GM12874 (cell line): Measurements from ENCODE around the gene COPE.

ENCODE experiments used
- TF ChIP-seq, protein P1 (sequence below): IDR thresholded peaks from 2 replicates; pipeline ENCODE4 v1.5.1; 2011; ENCODE audit warnings: low read depth, mild to moderate bottlenecking, control low read depth, low read length, moderate library complexity; ENCODE audit not compliant: insufficient read depth

COPE gene

DNA sequence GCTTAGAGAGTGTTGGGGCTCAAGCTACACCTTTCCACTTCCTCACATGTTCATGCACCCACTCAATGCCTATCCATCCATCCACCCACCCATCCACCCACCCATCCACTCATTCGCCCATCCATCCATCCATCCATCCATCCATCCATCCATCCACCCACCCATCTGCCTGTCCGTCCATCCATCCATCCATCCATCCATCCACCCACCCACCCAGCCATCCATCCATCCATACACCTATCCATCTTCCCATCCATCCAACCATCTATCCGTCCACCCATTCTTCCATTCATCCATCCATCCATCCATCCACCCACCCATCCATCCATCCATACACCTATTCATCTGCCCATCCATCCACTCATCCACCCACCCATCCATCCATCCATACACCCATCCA is 34.9 kb upstream of the COPE start:
- TF ChIP-seq, protein P1, sequence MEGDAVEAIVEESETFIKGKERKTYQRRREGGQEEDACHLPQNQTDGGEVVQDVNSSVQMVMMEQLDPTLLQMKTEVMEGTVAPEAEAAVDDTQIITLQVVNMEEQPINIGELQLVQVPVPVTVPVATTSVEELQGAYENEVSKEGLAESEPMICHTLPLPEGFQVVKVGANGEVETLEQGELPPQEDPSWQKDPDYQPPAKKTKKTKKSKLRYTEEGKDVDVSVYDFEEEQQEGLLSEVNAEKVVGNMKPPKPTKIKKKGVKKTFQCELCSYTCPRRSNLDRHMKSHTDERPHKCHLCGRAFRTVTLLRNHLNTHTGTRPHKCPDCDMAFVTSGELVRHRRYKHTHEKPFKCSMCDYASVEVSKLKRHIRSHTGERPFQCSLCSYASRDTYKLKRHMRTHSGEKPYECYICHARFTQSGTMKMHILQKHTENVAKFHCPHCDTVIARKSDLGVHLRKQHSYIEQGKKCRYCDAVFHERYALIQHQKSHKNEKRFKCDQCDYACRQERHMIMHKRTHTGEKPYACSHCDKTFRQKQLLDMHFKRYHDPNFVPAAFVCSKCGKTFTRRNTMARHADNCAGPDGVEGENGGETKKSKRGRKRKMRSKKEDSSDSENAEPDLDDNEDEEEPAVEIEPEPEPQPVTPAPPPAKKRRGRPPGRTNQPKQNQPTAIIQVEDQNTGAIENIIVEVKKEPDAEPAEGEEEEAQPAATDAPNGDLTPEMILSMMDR = no peak

DNA sequence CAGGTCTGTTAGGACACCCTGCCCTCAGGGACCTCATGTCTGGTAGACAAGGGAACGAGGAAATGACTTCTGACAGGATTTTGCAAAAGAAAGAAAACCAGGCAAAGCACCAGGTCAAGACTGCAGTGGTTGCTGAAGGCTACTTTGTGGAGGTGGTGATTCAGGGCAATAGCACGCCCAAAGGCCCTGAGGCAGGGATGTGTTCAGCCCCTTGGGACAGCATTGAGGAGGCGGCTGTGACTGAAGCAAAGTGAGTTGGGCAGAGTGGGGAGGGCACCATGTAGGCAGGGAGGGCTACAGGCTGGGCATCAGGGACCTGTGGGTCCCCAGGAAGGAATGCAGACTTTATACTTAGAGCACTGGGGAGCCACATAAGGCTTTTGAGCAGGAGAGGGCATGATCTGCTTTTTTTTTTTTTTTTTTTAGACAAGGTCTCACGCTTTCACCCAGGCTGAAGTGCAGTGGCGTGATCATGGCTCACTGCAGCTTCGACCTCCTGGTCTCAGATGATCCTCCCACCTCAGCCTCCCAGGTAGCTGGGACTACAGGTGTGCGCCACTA is 32.6 kb upstream of the COPE start:
- TF ChIP-seq, protein P1 = no peak

DNA sequence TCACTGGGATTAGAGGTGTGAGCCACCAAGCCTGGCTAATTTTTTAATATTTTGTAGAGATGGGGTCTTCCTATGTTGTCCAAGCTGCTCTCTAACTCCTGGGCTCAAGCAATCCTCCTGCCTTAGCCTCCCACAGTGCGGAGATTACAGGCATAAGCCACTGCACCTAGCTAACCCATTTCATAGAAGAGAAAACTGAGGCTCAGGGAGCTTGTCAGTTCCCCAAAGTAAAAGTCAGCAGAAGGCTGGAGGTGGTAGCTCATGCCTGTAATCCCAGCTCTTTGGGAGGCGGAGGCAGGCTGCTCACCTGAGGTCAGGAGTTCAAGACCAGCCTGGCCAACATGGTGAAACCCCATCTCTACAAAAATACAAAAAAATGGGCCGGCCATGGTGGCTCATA is 30.7 kb upstream of the COPE start:
- TF ChIP-seq, protein P1 = no peak

DNA sequence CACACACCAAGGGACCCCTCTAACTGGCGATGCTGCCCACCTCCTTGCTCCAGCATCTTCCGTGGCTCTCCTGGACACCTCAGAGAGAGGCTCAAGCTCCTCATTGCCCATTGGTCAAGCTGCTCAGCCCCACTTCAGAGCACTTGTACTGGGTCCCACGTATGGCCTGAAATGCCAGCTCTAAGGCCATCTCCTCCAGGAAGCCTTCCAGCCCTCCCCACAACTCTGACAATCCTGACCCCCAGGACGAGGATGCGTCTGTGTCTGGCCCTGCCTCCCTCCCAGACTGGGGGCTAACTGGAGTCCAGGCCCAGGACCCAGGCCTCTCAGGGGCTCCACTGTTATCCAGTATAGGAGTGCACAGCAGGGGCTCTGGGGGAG is 29.8 kb upstream of the COPE start:
- TF ChIP-seq, protein P1 = no peak

DNA sequence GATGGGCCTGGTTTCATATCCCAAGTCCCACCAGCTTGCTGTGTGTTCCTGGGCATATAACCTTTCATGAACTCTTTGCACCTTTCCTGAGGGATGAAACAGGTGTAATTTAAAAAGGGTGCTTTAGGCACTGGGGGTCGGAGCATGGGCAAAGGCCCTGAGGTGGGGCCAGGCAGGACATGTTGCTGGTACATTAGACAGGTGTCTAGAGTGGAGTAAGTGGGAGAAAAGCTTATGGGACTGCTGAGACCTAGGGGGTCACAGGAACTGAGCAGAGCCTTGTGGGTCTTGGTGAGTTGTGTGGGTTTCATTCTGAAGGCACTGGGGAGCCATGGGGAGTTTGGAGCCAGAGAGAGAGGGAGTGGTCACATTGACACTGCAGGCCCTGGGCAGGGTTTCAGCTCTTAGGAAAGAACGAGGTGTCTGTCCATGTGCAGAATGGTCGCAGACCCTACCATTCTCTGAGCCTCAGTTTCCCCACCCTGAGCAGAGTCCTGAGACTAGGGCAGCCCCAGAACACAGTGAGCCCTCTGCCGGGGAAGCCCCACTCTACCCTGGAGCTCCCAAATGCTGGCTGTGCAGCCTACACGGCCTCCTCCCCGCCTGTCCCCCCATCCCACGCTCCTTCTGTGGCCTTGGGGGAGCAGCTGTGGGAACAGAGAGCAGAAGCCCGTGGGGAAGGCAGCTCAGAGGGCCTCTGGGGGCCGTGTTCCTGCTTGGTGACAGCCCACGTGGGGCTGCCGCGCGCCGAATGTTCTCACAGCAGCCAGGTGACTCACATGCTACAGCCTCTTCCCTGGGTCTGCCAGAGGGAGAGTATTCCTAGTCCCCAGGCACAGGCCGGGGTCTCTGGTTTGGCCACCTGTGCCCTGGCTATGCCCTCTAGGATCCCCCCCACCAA is 29.1 kb upstream of the COPE start:
- TF ChIP-seq, protein P1 = no peak

DNA sequence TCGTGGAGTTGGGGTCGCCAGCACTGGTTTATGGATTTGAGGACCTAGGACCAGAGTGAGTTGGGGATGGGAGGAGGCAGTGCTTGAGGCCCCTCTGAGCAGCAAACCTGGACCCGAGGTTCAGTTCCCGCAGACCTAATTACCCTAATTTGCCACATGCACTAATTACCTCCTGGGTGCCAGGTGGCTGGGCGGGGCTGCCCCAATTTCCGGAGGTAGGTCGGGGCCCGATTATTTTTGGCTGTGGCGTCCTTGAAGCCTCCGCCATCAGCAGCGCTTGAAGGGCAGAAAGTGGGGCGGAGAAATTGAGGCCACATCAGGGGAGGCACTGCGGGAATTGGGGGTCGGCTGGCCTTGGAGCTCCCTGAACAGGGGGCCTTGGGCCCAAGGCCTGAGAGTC is 27.7 kb upstream of the COPE start:
- TF ChIP-seq, protein P1 = no peak

DNA sequence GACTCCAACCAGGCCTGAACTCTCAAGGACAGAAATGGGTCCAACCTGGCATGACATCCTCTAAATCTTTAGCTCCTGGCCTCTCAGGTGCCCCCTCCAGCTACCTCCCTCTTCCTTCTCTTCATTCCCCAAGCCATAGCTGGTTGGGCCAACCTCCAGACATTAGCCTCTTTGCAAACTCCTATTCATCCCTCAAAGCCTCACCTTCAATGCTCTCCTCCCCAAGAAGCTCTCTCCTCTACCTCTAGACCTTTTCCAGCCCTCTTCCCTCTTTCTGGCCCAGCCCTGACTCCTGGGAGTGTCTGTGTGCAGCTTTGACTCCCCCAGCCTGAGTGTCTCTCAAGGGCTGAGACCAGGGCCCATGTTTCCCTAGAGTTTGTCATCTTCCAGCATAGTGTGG is 27.1 kb upstream of the COPE start:
- TF ChIP-seq, protein P1 = no peak
